GM18519 (cell line): ENCODE data around the gene TRAPPC12.
A peak's percentile ranks its signal among the peaks of the same experiment; 100 is the strongest.
"Not testable (repeated sequence)": the region's sequence is repeated elsewhere in the genome, so short reads cannot be mapped to it uniquely, and the experiment has no call there.

Source experiments
- ATAC-seq: cut with Tn5 transposase; IDR thresholded peaks from one replicate; pipeline ENCODE4 v1.9.1; 2021; ENCODE audit warnings: mild to moderate bottlenecking, moderate library complexity; ENCODE audit not compliant: unreplicated experiment, low FRiP score

Gene TRAPPC12

DNA sequence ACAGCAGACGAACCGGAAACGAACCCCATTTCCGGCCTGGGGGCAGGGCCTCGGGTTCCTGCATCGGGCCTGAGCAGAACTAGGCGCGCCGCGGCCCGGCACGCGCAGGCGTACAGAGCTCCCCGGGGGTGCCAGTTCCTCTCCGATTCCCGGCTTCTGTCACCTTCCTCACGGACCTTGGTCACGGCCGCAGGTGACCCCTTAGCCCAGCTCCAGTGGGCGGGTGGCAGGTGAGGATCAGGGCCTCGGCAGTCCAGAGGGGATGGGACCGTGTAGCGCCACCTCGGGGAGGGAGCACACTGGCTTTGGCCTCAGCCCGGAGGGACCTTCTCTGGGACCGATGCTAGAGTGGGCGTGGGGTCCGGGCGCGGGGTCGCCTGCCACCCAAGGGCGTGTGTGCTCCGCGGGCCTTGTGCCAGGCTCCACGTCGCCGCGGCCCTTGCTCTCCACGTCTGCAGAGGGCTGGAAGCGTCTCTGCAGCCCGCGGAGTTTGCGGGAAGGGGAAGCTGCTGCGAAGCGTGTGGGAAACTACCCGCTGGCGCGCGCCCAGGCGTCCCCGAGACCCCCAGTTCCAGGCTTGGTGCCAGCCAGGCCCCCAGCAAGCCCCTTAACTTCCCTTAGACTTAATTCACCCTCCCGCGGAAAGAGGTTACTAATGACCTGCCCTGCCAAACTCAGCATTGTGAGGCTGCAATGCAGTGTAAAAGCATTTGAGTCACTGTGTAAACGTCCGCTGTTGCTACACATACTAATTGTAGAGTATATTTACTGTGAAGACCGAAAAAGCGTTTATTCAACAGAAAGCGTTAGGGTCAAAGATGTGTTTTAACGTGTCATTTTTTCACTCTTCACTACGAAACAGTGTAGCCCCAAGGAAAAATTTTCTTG lies at the start of gene TRAPPC12:
Gene TRAPPC12 (plus strand): TSS at position 48 of the 888 bp plus-strand sequence. CDS start 7,930 bp downstream, outside the sequence.
- ATAC-seq = peak; percentile 73

DNA sequence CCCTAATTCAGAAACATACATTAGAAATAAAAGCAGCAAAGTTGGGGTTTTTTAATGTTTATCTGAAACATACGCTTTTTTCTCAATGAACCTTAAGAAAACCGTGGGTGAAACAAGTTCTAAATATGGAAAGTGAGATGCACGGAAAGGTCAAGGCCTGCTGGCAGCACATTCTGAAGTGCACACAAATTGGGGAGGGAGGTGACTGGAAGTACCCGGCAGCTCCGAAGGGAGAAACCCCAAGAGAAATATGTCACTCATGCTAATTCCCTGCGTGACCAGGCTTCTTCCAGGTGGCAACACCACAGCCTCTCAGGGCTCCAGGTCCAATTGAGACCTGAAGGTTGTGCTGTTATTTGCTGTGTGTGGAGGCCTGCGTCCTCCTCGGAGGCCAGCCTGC lies 47.4 kb upstream of the TRAPPC12 start:
- no peak for ATAC-seq

DNA sequence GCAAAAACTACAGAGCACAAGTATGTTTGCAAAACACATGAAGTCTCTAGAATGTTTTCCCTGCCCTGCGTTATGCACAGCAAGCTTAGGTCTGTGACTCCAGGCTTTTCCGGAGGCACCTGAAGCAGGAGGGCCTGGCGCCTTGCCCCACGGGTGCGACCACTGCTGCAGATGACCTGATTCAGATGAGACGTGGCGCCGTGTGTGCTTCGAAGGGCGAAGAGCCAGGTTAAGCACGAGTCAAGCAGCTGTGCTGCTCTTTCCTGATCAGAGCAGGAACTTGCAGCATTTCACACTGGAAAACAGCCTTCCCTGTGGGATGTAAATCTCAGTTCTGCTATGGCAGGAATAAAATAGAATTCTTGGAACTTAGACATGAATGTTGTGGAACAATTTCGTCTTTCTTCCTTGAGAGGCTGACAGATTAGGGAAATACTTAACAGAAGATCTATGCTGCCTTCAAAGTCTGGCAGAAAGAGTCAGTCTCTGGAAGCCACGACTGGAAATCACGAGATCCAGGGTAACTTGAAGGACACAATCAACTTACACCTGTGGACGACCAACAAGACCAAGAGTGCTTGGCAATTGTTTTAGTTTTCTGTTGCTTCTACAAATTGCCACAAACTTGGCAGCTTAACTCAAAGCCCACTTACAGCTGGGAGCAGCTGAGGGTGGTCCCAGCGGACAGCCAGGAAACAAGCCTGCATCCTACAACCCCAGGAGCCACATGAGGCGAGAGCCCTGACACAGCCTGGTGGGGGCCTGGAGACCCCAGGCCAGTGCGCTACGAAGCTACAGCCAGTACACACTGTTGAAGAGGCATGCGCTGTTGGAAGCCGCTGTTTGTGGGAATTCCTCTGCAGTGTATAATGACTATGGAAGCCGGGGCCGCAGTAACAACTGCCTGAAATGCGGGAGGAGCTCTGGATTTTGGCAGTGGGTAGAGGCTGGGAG lies 44.8 kb upstream of the TRAPPC12 start:
- no peak for ATAC-seq

DNA sequence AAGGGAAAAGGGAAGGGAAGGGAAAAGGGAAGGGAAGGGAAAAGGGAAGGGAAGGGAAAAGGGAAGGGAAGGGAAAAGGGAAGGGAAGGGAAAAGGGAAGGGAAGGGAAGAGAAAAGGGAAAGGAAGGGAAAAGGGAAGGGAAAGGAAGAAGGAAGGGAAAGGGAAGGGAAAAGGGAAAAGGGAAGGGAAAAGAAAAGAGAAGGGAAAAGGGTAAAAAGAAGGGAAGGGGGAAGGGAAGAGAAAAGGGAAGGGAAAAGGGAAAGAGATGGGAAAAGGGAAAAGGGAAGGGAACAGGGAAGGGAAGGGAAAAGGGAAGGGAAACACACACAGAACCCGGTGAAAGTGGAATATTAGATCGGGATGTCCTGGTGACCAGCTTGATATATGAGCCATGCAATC lies 42.6 kb upstream of the TRAPPC12 start:
- no peak for ATAC-seq

DNA sequence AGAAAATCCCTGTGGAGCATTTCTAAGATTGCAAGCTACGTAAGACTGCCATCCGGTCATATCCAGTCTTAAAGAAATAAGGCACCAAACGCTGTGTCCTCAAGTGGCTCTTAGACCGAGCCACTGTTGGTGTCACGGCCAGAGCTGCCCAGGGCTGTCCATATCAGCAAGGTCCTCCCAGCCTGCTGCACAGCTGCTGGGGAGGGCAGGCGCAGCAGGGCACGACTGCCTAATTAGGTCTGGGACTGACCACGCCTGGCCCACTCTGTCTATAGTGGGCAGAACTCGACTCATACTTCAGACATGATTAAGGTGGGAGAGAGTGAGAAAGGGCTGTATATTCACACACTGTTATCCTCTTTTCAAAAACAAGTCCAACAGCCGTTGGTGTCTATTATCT lies 41.2 kb upstream of the TRAPPC12 start:
- ATAC-seq = no peak

DNA sequence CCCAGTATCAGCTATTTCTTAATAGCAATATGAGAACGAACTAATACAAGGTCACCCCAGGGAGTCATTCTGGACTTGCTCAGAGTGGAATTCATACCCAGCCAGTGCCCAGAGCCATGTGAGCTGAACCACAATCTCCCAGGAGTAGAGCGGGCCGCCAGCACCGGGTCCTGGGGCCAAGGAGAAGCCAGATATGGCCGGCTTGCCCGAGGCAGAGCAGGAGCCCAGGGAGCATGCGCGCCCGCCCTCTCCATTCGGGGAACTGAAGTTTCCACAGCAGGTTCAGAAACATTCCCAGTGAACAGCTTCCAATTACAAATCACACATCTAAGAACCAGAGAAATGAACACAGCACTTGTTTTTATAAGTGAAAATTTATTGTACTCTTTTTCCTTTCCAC lies 39.4 kb upstream of the TRAPPC12 start:
- no peak for ATAC-seq

DNA sequence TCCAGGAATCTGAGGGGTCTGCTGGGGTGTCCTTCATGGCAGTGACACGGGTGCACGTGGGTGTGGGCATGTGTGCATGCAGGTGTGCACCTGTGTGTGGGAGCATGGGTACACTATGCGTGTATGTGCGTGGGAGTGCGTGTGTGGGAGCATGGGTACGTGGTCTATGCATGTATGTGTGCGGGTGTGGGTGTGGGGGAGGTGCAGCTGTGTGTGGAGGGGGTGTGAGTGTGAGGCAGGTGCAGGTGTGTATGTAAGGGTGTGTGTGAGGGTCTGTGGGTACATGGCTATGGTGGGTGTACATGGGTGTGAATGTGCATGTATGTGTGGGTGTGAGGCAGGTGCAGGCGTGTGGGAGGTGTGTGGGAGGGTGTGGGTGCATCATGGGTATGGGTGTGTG lies 38.2 kb upstream of the TRAPPC12 start:
- no peak for ATAC-seq

DNA sequence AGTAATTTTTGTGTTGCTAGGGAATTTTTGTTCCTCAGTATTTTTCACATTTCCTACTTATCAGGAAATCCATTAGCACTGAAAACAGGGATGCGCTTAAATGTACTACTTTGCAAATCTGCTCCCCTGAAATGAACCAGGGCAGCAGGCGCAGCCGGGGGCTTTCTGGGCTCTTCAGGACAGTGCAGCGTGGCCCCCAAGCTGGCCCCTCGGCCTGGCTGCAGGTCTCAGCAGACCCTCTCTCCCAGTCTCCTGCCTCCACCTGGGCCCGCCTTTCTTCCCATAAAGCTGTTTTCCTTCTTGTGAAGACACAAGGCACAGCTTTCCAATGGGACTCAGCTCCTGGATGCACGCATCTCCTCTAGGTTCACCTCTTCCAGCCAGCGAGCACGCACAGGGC lies 37.2 kb upstream of the TRAPPC12 start:
- no peak for ATAC-seq

DNA sequence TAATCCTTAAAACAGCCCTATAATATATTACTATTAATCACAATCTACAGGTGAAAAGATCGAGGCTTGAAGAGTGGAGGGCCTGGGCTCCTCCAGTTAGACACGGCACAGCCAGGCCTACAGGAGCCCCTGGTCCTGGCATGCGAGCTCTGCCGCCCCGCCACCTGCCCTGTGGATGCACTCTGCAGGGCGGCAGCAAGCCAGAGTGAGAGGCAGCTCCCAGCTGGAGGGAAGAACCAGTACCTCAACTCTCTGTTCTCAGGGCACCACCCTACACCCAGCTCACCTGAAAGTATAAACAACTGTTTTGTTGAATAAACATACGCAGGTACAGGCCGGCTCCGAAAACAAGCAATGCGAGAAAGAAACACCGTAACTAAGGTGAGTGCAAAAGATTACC lies 36.5 kb upstream of the TRAPPC12 start:
- no peak for ATAC-seq

DNA sequence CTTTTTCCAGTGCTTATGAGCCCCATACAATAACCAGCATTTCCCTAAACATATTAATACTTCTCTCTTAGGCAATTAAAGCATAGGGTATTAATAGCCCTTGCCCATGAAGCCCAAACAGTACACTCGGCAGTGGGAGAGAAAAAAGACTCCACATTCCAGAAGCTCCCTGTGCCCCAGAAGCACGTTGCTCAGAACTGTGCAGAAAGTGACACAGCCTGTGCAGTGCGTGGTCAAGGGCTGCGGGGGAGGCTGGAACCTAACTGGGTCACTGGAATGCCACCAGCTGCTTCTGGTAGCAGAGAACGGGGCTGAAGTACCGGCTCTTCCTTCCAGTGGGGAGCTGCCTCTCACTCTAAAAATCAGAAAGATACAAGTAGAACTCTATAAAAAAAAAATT lies 34.6 kb upstream of the TRAPPC12 start:
- no peak for ATAC-seq

DNA sequence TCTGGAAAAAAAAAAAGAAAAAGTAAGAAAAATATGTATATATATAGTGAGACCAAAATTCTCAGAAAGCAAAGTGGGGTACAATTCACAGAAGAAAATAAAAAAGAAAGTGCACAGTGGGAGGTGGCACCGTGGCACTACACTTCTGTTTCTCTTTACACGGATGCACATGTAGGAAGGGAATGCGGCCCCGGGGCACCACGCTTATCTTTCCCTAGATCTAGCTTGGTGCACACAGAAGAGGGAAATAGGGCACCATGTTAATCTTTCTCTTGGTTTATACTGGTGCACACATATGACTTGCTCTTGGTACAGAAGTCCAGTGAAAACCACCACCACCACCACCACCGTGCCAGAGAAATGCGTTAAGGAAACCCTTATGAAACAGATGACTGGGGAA lies 33.9 kb upstream of the TRAPPC12 start:
- no peak for ATAC-seq

DNA sequence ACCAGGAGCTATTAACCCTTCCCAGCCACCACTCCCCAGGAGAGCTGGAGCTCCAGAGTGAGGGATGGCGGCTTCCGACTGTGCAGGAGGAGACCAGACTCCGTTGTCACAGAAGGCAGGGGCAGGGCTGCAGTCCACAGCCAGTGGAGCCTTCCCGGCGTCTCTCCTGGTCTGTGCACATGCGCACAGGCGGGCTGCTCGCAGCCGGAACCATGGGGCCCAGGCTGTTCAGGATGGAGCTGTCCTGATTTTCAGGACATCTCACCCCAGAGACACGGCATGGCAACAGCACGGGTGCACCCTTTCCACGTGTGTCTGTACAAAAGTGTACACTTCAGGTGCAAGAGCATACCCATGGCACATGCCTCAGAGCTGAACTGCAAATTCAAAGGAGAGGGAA lies 30.7 kb upstream of the TRAPPC12 start:
- no peak for ATAC-seq

DNA sequence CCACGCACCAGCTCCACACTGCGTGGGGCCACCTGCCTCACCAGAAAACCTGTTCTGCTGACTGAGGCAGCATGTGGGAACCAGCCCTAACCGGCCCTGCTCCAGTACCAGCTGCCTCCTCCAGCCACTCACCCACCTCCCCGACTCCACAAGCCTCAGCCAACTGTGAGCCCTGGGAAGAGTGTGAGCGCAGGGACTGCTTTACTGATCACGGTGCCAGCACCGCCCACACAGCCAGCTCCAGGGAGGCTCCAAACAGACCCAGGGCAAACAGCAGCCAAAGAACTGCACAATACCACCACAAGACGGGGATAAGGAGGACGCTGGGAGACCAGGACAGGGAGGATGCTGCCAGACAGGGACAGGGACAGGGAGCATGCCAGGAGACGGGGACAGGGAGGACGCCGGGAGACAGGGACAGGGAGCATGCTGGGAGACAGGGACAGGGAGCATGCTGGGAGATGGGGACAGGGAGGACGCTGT lies 30.2 kb upstream of the TRAPPC12 start:
- no peak for ATAC-seq

DNA sequence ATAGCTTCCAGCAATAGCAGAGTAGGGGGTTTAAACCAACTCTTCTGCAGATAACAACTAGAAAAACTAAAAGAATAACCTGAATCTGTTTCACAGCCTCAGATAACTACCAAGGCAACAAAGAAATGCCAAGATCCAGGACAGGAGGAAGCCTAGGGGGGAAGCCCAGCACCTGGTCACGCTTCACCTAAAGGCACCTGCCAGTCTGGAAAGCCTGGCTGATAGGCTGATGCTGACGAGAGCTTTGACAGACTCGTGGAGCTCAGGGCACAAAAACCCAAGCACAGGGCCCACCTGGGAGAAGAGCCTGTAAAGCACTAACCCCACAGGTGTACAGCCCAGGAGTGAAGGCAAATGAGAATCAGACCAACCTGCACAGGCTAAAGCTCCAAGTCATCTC lies 24.5 kb upstream of the TRAPPC12 start:
- ATAC-seq = no peak

DNA sequence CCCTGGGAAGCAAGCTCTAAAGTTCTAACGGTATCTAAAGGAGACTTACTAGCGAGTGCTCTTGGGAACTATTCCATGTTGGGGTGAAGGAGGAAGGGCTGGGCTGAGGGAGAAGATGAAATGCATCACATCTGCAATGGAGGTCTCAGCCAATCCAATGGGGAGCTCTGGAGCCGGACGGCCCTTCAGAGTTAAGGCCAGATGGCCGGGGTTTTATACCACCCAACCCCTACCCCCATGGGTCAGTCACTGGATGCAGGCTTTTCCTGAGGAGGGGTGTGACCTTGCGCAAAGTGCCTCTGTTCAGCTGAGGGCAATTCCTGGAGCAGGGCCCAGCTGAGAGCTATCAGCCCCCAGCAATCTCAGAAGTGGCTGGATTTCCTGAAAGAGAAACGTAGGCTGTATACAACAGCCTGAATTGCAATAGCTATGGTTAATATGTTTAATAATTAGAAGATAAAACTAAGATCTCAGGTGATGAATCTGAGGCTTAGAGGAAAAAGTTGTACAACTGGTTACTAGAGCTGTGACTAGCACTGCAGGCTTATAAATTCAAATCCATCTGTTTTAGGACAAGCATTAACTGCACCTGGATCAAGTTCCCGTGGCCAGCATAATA lies 23.4 kb upstream of the TRAPPC12 start:
- ATAC-seq = no peak

DNA sequence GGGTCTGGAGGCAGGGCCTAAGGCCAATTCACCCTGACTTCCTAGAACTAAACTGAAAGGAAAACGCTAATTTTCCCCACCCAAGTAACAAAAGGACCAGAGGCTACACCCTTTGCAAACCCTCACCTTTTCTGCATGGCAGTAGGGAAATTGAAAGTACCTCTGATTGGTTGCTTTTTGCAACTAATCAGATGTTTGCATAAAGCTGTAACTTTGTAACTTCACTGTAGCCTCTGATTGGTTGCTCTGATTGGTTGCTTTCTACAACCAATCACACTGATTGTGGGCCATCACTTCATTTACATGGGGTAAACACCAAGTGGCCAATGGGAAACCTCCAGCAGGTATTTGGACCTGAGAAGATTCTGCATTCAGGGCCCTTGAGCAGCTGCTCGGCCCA lies 22.7 kb upstream of the TRAPPC12 start:
- ATAC-seq = no peak

DNA sequence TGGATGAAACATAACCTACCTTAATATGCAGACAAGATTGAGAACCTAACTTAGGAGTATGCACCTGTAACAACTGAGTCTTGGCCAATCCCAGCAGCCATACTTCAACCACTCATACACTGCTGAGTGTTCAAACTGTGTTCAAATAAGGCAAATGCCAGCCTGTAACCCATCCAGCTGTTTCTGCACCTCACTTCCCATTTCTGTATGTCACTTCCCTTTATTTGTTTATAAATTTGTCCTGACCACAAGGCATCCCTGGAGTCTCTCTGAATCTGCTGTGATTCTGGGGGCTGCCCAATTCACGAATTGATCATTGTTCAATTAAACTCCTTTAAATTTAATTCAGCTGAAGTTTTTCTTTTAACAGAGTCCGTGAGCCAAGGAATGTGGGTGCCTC lies 22.0 kb upstream of the TRAPPC12 start:
- ATAC-seq = not testable (repeated sequence)

DNA sequence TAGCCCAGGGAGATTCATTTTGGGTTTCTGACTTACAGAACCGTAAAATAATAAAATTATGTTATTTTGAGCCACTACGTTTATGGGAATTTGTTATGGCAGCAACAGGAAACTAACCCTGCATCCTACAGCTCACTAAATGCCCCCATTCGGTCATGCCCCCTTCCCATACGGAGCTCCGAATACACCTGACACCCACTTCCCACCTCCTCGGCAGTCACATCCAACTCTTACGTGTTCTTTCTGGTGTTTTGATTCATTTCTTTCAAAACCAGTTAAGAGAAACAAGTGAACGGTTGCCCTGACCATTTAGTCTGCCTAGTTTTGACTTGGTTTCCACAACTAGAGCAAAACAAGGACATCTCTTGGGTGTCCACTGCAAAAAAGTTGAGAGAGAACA lies 21.6 kb upstream of the TRAPPC12 start:
- ATAC-seq = no peak

DNA sequence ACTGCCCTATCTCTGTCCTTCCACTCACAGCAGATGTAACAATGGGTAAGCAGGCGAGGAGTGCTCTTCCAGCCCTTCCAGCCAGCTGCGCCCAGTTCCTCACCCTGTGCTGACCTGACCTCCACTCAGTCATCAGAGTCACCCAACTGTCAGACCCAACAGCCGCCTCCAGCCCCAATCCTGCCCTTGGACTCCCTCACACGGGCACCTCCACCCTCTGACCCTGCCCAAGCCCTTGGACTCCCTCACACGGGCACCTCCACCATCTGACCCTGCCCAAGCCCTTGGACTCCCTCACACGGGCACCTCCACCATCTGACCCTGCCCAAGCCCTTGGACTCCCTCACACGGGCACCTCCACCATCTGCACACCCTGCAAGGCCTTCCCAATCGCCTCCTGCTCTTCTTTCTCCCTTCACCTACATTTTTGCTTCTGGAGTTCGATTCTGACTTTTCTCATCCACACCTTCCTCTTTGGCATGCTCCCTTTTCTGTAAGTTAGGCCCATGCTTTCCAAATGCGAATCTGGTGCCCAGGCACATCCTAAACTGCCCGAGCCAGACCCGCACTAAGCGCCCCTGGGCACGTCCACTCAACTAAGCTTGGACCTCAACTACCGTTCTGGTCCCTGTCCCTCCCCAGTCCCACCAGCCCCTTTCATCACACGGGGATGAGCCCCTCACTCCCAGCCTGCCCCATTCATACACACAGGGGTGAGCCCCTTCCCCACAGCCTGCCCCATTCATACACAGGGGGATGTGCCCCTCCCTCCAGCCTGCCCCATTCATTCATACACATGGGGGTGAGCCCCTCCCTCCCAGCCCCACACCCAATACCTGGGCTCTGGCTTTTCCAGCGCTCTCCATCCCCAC lies 17.7 kb upstream of the TRAPPC12 start:
- no peak for ATAC-seq

DNA sequence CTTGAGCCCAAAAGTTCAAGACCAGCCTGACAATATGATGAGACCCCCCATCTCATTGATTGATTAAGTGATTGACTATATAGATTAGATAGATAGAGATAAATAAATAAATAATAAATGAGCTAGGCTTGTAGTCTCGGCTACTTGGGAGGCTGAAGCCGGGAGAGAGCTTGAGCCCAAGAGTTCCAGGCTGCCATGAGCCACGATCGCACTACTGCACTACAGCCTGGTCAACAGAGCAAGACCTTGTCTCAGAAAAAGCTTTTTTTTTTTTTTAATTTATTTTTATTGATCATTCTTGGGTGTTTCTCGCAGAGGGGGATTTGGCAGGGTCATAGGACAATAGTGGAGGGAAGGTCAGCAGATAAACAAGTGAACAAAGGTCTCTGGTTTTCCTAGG lies 14.3 kb upstream of the TRAPPC12 start:
- no peak for ATAC-seq
